KOPT-K1 (cell line): ENCODE data around the gene PMPCA.

Experiments used
- H3K27ac ChIP-seq: fragments of 200-600 bp; sonication (generic); 2 replicates; pipeline ENCODE4 v1.5.1; 2016; ENCODE audit warnings: antibody characterized with exemption, mild to moderate bottlenecking, low read depth, low read length; ENCODE audit not compliant: poor library complexity, severe bottlenecking
- H3K36me3 ChIP-seq: fragments of 200-600 bp; sonication (generic); 2 replicates; pipeline ENCODE4 v1.5.1; 2017; ENCODE audit warnings: antibody characterized with exemption, mild to moderate bottlenecking, low read length, moderate library complexity; ENCODE audit not compliant: insufficient read depth
- H3K9me3 ChIP-seq: fragments of 200-600 bp; sonication (generic); 2 replicates; pipeline ENCODE4 v1.5.1; 2017; ENCODE audit warnings: antibody characterized with exemption, low read length, mild to moderate bottlenecking; ENCODE audit not compliant: insufficient read depth, poor library complexity, severe bottlenecking

The PMPCA gene

DNA sequence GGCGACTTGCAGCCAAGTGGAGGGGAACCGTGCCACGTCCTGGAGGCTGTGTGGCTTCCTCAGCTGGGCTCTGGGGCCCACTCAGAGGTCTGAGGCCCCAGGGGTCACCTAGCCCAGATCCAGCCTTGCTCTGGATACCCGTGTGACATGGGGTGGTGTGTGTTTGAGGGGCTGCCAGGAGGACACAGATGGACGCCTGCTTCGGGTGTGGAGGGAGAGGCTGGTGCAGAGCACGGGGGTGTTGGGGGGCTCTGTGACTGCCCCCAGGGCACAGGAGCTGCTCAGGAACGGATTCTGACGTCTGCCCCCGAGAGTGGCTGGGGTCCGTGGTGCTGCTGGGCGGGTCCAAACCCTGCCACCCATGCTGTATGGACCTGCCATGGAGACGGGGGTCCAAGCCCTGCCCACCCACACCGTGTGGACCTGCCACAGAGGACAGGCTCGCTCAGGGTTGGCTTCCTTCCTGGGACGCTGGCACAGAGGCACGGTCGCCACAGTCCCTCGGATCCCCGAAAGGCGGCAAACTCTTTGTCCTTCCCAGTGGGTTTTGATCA lies 18.7 kb downstream of the PMPCA start:
- H3K9me3 ChIP-seq, result no peaks in the 10 kb centered on the region
- peaks cover 50% of the 10 kb centered on the region for H3K36me3 ChIP-seq
- H3K27ac ChIP-seq, result no peak overlapping the region

DNA sequence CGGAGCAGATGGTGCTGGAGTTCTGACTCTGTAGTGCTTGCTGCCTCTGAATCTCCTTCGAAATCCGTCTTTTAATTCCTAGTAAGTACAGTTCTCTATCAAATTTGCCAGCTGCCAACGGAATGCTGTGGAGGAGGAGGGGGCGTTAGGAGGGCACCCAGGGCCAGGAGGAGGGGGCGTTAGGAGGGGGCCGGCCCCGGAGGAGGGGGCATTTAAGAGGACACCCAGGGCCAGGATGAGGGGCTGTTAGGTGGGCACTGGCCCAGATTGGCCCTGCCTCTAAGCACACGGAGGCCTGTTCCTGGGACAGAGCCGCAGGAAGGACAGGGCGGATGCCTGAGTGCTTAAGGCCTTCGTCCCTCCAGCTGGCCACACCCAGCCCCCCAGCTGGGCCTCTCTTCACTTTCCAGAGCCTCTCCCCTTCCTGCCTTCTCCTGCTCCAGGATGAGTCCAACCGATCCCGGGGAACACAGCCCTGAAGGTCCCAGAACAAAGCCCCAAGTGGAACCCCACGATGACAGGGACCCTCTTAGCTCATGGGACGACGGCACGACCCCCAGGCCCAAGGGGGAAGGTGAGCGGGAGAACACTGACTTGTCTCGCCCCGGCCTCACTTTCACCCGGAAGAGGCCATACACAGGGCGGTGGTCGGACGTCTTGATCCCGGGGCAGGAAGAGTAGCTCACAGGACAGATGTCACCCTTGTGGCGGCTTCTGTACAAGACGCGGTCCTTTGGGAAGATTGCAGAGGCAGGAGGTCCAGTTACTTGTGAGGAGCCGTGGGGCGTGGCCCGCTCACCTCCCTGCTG lies 19.4 kb downstream of the PMPCA start:
- no peaks in the 10 kb centered on the region for H3K9me3 ChIP-seq
- H3K36me3 ChIP-seq, result peaks cover 42% of the 10 kb centered on the region
- no peak overlapping the region for H3K27ac ChIP-seq

DNA sequence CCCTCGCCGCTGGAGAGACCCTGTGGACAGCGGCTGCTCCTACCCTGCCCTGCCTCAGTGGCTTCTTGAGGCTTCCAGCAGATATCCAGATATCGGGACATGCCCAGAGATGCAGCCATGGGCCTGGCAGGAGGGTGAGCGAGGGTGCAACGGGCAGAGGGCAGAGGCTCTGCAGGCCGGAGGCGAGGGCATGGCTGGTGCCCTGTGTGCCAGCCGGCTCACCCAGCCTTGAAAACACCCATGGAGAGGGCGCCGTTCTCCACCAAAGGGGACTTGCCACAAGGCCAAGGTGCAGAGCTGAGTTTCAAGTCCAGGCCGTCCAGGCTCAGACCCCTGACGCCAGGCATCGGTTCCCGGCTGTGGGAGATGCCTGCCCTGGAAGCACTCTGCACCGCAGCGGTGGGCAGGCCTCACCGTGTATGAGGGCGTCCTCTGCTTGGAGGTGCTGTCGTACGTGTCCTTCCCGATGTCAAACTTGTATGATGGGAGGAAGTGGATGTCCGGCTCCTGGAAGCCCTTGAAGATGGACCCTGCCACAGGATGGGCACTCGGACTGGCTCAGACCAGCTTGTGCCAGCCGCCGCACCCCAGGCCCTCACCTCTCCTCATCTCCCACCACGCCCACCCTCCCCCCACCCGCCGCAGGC lies 20.3 kb downstream of the PMPCA start:
- H3K27ac ChIP-seq, result no peak overlapping the region
- H3K36me3 ChIP-seq, result peaks cover 35% of the 10 kb centered on the region
- H3K9me3 ChIP-seq, result no peaks in the 10 kb centered on the region

DNA sequence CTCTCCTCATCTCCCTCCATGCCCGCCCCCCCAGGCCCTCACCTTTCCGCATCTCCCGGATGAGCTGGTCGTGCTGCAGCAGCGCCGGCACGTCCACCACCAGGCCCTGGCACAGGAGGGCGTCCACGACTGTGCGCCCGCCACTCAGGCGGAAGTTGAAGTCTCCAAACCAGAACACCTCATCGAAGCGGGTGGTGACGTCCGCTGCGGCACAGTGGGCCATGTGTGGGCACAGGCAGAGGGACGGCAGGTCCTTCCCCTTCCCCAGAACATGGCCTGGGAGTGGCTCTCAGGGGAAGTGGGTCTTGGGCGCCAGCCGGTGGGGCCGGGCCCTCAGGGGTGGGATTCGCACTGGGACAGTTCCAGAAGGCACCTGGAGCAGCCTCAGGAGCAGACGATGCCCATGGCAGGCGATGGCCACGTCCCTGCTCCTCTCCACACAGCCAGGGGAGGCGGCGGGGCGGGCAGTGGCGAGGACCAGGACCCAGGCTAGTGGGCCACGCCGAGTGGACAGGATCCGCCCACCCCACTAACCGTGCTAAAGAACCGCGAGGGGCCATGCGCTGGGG lies 21.4 kb downstream of the PMPCA start:
- H3K9me3 ChIP-seq, result no peaks in the 10 kb centered on the region
- no peak overlapping the region for H3K27ac ChIP-seq
- H3K36me3 ChIP-seq, result peaks cover 39% of the 10 kb centered on the region

DNA sequence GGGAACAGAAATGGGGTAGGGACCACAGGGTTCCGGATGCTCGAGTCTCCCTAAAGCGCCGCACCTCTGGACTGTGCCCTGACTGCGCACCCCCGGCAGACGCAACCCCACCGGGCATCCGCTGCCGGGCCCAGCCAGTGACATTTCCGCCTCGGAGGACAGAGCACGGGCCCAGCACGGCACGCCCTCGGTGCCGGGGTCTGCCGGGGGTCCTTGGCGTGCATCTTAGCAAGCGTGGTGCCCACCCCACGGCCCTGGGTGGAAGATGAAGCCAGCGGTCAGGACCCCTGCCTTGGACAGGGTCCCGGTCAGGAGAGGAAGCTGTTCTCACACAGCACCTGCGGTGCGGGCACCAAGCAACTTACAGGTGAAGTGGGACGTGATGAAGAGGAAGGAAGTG lies 22.1 kb downstream of the PMPCA start:
- no peak overlapping the region for H3K27ac ChIP-seq
- H3K36me3 ChIP-seq, result peaks cover 46% of the 10 kb centered on the region
- H3K9me3 ChIP-seq, result no peaks in the 10 kb centered on the region

DNA sequence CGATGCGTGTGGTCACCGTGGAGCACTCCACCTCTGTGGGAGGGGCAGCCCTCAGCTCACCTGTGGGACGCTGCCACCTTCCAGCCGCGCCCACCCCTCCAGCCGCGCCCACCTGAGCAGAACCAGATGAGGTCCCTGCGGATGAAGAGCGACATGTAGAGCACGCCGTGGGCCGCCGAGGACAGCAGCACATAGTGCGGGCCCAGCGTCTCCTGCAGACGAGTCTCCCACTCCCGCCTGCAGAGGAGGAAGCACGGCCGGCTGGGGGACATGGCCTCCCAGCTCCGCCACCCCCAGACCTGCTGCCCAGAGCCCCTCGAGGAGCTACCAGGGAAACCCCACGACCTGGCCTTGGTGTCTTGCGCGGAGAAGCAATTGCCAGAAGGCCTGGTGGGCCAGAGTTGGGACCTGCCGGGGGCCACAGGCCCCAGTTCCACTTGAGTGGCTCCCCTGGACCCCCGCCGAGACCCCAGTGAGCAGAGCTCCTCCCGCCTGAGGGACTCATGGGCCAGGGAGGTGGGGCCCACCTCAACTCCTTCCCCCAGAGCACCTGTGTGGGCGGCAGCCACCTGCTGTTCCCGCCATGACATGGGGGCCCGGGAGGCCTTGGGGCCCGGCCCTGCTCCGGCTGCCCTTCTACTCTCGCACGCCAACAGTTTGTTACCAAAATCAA lies 22.7 kb downstream of the PMPCA start:
- Histone ChIP-seq H3K27ac (no peak overlapping the region), H3K36me3 (peaks cover 48% of the 10 kb centered on the region), H3K9me3 (no peaks in the 10 kb centered on the region)

DNA sequence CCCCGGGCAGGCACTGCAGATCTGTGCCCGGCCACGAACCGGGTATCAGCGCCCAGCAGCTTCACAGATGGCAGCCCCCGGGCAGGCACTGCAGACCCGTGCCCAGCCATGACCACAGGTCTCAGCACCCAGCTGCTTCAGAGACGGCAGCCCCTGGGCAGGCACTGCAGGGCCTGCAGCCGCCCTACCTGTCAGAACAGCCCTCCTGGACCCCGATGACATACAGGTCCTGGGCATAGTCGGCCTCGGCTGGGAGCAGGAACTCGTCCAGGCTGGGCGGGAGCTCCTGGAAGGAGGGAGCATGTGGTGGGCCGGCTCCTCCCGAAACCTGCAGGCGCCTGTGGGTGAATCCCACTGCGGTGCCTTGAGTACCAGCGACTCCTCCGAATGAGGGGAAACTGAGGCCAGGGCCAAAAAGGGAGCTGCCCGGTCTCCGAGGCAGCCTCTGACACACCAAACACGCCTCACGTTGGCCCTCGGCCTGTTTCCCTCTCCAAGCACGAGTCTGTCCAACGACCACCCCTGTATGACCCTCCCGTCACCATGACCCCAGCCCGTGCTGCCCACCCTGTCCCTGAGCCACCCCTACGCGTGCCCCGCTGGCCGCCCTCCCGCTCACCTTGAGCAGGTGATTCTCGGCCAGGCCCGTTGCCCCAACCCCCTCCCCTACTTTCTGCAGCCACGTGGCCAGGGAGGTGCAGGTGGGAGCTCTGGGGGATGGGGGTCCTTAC lies 23.6 kb downstream of the PMPCA start:
- H3K9me3 ChIP-seq, result no peaks in the 10 kb centered on the region
- H3K36me3 ChIP-seq, result peaks cover 43% of the 10 kb centered on the region
- no peak overlapping the region for H3K27ac ChIP-seq

DNA sequence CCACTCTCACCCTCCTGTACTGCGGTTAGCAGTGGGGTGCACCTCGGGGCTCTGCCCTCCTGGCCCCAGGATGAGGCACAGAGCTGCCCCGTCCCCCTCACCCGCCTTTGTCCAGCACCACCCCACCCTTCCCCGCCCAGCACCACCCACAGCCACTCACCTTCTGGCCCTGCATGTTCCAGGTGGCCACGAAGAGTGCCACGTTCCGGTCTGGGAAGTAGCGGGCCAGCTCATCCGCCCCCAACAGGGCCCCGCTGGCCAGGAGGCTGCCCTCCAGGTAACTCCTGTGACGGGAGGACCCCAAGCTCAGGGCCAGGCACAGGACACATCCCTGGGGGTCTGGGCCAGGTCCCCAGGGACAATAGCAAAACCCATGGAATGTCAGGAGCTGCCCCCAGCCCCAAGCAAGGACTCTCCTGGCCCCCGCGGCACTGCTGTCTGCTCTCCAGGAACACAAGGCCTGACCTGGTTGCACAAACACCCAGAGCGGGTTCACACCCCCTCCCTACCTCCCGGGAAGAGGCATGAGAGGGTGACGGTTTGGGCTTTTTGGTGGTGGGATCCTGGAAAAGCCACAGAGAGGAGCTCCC lies 24.2 kb downstream of the PMPCA start:
- Histone ChIP-seq H3K27ac (no peak overlapping the region), H3K9me3 (no peaks in the 10 kb centered on the region), H3K36me3 (peaks cover 36% of the 10 kb centered on the region)

DNA sequence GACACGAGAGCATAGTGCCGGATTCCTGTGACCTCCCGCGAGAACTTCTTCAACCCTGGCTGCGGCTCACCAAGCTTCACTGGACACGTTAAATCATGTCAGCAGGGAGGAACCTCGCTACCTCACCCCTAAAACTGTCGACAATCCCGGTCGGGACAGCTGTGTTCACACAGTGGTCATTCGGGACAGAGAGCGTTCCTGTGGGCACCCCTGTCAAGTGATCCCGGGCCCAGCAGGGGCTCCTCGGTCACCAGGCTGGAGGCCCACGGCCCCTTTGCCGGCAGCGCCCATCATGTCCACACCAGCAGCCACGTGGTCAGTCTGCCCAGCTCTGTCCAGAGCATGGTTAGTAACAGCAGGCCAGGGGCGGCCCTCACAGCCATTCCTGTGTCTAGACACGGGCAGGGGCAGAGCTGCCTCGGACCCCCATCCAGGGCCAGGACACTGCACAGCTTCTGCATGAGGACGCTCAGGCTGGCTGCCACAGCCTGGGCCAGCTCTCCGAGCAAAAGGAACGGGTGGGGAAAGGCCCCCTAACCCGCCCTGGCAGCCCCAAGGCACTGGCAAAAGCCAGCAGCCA lies 25.7 kb downstream of the PMPCA start:
- Histone ChIP-seq H3K27ac (no peak overlapping the region), H3K9me3 (no peaks in the 10 kb centered on the region), H3K36me3 (peaks cover 38% of the 10 kb centered on the region)

DNA sequence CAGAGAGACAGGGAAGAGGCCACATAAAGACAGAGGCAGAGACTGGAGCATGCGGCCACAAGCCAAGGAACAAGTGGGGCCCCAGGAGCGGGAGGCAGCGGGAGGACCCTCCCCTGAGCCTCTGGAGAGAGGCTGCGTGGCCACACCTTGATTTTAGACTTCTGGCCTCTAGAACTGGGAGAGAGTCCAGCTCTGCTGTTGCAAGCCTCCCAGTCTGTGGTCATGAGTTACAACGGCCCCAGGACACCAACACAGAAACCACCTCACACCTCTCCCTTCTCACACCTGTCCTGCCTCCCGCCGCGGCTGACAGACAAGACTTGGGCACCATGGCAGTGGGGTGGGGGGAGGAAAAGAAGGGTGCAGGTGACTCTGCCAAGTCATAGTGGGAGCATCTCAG lies 27.0 kb downstream of the PMPCA start:
- Histone ChIP-seq H3K9me3 (no peaks in the 10 kb centered on the region), H3K27ac (peak overlapping the region; percentile 5), H3K36me3 (peaks cover 43% of the 10 kb centered on the region)

DNA sequence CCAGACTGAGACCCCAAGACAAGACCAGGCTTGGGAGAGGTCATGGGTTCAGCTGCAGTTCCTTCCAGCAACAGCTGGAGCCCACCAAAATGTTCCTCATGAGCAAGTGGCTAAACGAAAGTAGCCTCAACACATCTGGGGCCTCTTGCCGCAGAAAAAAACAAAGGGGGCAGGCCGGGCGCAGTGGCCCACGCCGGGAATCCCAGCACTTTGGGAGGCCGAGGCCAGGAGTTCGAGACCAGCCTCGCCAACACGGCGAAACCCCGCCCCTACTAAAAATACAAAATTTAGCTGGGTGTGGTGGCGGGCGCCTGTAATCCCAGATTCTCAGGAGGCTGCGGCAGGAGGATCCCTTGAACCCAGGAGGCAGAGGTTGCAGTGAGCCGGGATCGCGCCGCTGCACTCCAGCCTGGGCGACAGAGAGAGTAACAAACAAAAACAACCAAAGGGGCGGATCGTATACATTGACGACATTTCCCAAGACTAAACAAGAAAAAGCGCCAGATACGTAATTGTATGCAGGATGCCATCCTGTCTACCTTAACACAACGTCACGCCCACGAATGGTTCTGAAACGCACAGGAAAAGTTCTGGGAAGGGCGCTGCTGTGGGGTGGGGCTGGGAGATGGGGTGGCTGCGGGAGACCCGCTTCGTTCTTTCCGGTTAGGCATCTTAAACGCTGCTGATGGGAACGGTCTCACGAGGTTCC lies 27.5 kb downstream of the PMPCA start:
- peaks cover 45% of the 10 kb centered on the region for H3K36me3 ChIP-seq
- peak overlapping the region; percentile 74 for H3K27ac ChIP-seq

DNA sequence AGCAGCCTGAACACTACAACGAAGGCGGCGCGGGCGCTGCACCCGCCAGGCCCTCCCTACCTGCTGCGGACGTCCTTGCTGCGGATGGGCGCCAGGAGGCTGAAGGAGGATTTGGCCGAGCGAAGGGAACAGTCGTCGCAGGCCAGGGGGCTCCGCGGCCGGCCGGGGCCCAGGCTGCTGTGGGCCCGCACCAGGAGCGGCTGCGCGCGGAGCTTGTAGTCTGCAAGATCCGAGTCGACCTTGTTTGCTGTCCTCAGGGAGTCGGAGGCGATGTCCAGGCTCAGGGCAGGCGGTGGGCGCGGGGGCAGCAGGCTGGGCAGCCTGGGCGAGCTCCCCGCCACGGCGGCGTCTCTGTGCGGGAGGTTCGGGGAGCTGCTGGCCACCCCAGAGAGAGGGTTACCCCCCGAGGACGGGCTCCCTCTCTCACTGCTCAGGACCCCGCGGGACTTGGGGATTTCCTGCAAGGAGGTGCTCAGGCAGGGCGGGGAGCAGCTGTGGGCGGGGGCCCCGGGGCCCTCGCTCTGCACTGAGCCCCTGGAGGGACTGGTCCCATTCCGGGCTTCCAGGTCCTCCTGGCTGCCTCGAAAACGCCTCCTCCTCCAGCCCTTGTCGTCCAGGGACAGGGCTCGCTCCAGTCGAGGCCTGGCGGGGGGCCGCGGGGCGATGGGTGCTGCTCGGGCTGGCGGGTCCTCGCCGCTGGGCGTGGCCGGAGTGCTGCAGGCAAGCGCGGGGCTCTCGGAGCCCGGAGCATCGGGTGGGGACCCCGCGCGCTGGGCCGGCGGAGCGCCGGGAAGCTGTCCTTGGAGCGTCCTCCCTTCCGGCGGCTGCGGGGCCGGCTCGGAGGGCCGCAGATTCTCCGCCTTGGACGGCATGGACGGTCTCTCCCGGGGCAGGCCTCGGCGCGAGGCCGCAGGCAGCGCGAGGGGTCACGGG lies 28.4 kb downstream of the PMPCA start:
- H3K27ac ChIP-seq, result peak overlapping the region; percentile 74
- no peaks in the 10 kb centered on the region for H3K9me3 ChIP-seq
- H3K36me3 ChIP-seq, result peaks cover 53% of the 10 kb centered on the region

More for the DNA sequence above, 27.5 kb downstream of the PMPCA start:
- H3K9me3 ChIP-seq, result no peaks in the 10 kb centered on the region
